ENCODE results near the gene MMP17. TPM values are rescaled to one million over a fixed set of nuclear protein-coding genes. Genes with fewer than 3 reads are reported as not detected.

MMP17 gene
- total and polyA plus RNA-seq, 2 donors = 0.28 to 4.2 TPM

Other genes with a start within 250 kb of the MMP17 start
- 19.5 TPM for gene SFSWAP, start 117.3 kb upstream of the MMP17 start, total RNA-seq
- 39.6 TPM for gene SFSWAP, start 117.3 kb upstream of the MMP17 start, polyA plus RNA-seq
- gene ULK1, start 66.2 kb downstream of the MMP17 start, total RNA-seq = 4.2 TPM
- 39.2 TPM for gene ULK1, start 66.2 kb downstream of the MMP17 start, polyA plus RNA-seq
- gene PUS1, start 100.9 kb downstream of the MMP17 start, total RNA-seq = 9.5 TPM
- 30.0 TPM for gene PUS1, start 100.9 kb downstream of the MMP17 start, polyA plus RNA-seq
- 4.6 TPM for gene EP400, start 121.5 kb downstream of the MMP17 start, total RNA-seq
- 28.9 TPM for gene EP400, start 121.5 kb downstream of the MMP17 start, polyA plus RNA-seq

All from thymus (tissue), 2 donors.